ENCODE measurements around the gene CRNKL1.

GRCh38 chr20:20094410-20094809, 42.1 kb upstream of the CRNKL1 start:
- TF ChIP-seq CTCF (IDR thresholded peaks at IDR 0.05; ENCODE audit: low read length) (no peak), EZH2 (IDR thresholded peaks at IDR 0.05; ENCODE audit: borderline replicate concordance, low read length) (no peak)

Measured in OCI-LY1 (cell line).